ENCODE results near the gene IL1RAPL1. TPM values are rescaled to one million over a fixed set of nuclear protein-coding genes. Genes with fewer than 3 reads are reported as not detected.

The IL1RAPL1 gene
- polyA plus RNA-seq, 1 of the 3 experiments (the other 2 are of a cell fraction), result 2.8 TPM

DNA sequence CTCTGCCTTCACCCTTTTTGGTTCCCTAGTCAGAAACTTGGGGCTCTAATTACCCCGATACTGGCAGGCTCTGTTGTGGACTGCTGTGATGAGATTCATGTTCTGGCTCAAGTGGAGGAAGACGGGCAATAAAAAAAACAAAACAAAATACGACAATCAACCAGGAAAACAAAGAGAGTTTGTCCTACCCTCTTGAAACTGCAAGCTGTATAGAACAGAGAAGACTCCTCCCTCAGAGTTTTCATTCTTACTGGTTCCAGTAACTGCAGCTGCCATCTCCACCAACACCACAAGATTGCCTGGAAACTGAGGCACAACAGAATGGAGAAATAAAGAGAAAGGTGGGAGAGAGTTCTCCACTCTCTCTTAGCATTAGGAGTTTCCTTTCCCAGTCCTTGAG is 11.1 kb upstream of the IL1RAPL1 start:
- Histone ChIP-seq H3K4me1 (ENCODE audit: control insufficient read depth in 1 of 2, insufficient read depth in 2 of 2, low read depth in 1 of 2, low read length in 1 of 2) (no peaks in the 10 kb centered on the region), H4K20me1 (ENCODE audit: insufficient read depth) (no peaks in the 10 kb centered on the region), H3K27me3 (ENCODE audit: insufficient read depth) (peaks cover 16% of the 10 kb centered on the region; the same call in 1 of the 2 replicates), H3K36me3 (replicated peaks in 1 of 2; ENCODE audit: control insufficient read depth in 1 of 2, insufficient read depth in 2 of 2, low read length in 1 of 2) (no peaks in the 10 kb centered on the region), H3K9me3 (no peaks in the 10 kb centered on the region), H2AFZ (ENCODE audit: low read depth) (no peak overlapping the region), H3K27ac (ENCODE audit: low read depth in 2 of 2, low read length in 1 of 2) (no peak overlapping the region), H3K9me2 (no peaks in the 10 kb centered on the region), H3K9ac (no peak overlapping the region), H3K4me2 (no peak overlapping the region), H3K79me2 (ENCODE audit: insufficient read depth) (no peaks in the 10 kb centered on the region), H3K4me3 (ENCODE audit: low read depth in 2 of 2, low read length in 1 of 2) (no peak overlapping the region), H3F3A (replicated peaks; ENCODE audit: insufficient read depth) (no peaks in the 10 kb centered on the region)
- no peak for DNase-seq
- ChIA-PET CTCF (no interaction called here), POLR2A (no interaction called here)
- no peak for TF ChIP-seq FOXJ3 (CRISPR knock-in tag; IDR thresholded peaks at IDR 0.05)
- TF ChIP-seq NRF1 (IDR thresholded peaks at IDR 0.05; ENCODE audit: low read depth, low read length), result no peak
- no peak for TF ChIP-seq MXI1 (IDR thresholded peaks at IDR 0.05; ENCODE audit: low read depth, low read length)
- no peak for TF ChIP-seq EP300 (IDR thresholded peaks at IDR 0.05; ENCODE audit: borderline replicate concordance in 1 of 2, low read depth in 1 of 2, low read length in 1 of 2)
- no peak for TF ChIP-seq RFX5 (IDR thresholded peaks at IDR 0.05; ENCODE audit: low read length)
- no peak for TF ChIP-seq MEF2A (IDR thresholded peaks at IDR 0.05; ENCODE audit: borderline replicate concordance, low read depth)
- TF ChIP-seq, protein P1, sequence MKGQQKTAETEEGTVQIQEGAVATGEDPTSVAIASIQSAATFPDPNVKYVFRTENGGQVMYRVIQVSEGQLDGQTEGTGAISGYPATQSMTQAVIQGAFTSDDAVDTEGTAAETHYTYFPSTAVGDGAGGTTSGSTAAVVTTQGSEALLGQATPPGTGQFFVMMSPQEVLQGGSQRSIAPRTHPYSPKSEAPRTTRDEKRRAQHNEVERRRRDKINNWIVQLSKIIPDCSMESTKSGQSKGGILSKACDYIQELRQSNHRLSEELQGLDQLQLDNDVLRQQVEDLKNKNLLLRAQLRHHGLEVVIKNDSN (IDR thresholded peaks at IDR 0.05; ENCODE audit: borderline replicate concordance, low read depth), result no peak
- 3% methylated on average over 3 of the region's 3 CpGs for WGBS (ENCODE audit: low lambda C conversion rate)

- no peak overlapping the region for H3K27ac ChIP-seq (ENCODE audit: low read depth in 2 of 2, low read length in 1 of 2)
Measured at GRCh38 chrX:28581522-28581921, 5.7 kb upstream of the IL1RAPL1 start.

GRCh38 chrX:28582511-28582910 is 4.7 kb upstream of the IL1RAPL1 start:
- H3K27me3 ChIP-seq (ENCODE audit: insufficient read depth), result peaks cover 34% of the 10 kb centered on the region; the same call in 1 of the 2 replicates
- CTCF ChIA-PET, result no interaction called here
- no peak for DNase-seq
- no peak overlapping the region for H3K4me2 ChIP-seq
- 0 out of 2 replicates have a peak, but pooled peaks cover 3% of the 10 kb centered on the region for H3K9me2 ChIP-seq
- POLR2A ChIA-PET, result no interaction called here
- no peaks in the 10 kb centered on the region for H3F3A ChIP-seq (replicated peaks; ENCODE audit: insufficient read depth)
- H3K9ac ChIP-seq, result no peak overlapping the region
- TF ChIP-seq, protein P2, sequence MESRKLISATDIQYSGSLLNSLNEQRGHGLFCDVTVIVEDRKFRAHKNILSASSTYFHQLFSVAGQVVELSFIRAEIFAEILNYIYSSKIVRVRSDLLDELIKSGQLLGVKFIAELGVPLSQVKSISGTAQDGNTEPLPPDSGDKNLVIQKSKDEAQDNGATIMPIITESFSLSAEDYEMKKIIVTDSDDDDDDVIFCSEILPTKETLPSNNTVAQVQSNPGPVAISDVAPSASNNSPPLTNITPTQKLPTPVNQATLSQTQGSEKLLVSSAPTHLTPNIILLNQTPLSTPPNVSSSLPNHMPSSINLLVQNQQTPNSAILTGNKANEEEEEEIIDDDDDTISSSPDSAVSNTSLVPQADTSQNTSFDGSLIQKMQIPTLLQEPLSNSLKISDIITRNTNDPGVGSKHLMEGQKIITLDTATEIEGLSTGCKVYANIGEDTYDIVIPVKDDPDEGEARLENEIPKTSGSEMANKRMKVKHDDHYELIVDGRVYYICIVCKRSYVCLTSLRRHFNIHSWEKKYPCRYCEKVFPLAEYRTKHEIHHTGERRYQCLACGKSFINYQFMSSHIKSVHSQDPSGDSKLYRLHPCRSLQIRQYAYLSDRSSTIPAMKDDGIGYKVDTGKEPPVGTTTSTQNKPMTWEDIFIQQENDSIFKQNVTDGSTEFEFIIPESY (IDR thresholded peaks at IDR 0.05; ENCODE audit: borderline replicate concordance, low read depth), result no peak
- no peak for TF ChIP-seq NRF1 (IDR thresholded peaks at IDR 0.05; ENCODE audit: low read depth, low read length)
- H3K4me1 ChIP-seq (ENCODE audit: control insufficient read depth in 1 of 2, insufficient read depth in 2 of 2, low read depth in 1 of 2, low read length in 1 of 2), result no peaks in the 10 kb centered on the region
- no peaks in the 10 kb centered on the region for H3K79me2 ChIP-seq (ENCODE audit: insufficient read depth)
- no peaks in the 10 kb centered on the region for H3K9me3 ChIP-seq
- 0% methylated on average over 4 of the region's 4 CpGs for WGBS (ENCODE audit: low lambda C conversion rate)
- H3K36me3 ChIP-seq (replicated peaks in 1 of 2; ENCODE audit: control insufficient read depth in 1 of 2, insufficient read depth in 2 of 2, low read length in 1 of 2), result no peaks in the 10 kb centered on the region
- no peak overlapping the region for H2AFZ ChIP-seq (ENCODE audit: low read depth)
- no peaks in the 10 kb centered on the region for H4K20me1 ChIP-seq (ENCODE audit: insufficient read depth)
- H3K27ac ChIP-seq (ENCODE audit: low read depth in 2 of 2, low read length in 1 of 2), result no peak overlapping the region
- H3K4me3 ChIP-seq (ENCODE audit: low read depth in 2 of 2, low read length in 1 of 2), result no peak overlapping the region

More at GRCh38 chrX:28581522-28581921, 5.7 kb upstream of the IL1RAPL1 start:
- CTCF ChIA-PET, result no interaction called here
- no peak overlapping the region for H3K4me3 ChIP-seq (ENCODE audit: low read depth in 2 of 2, low read length in 1 of 2)
- no peak overlapping the region for H2AFZ ChIP-seq (ENCODE audit: low read depth)
- POLR2A ChIA-PET, result no interaction called here
- no peak for TF ChIP-seq TEAD4 (IDR thresholded peaks at IDR 0.05; ENCODE audit: borderline replicate concordance, insufficient read depth)
- TF ChIP-seq MEF2A (IDR thresholded peaks at IDR 0.05; ENCODE audit: borderline replicate concordance, low read depth), result no peak
- TF ChIP-seq GATA2 (CRISPR knock-in tag; IDR thresholded peaks at IDR 0.05), result no peak
- H3K4me2 ChIP-seq, result no peak overlapping the region
- peaks cover 26% of the 10 kb centered on the region; the same call in 1 of the 2 replicates for H3K27me3 ChIP-seq (ENCODE audit: insufficient read depth)
- H3K9me3 ChIP-seq, result no peaks in the 10 kb centered on the region
- no peaks in the 10 kb centered on the region for H3F3A ChIP-seq (replicated peaks; ENCODE audit: insufficient read depth)
- H3K79me2 ChIP-seq (ENCODE audit: insufficient read depth), result no peaks in the 10 kb centered on the region
- no peaks in the 10 kb centered on the region for H3K4me1 ChIP-seq (ENCODE audit: control insufficient read depth in 1 of 2, insufficient read depth in 2 of 2, low read depth in 1 of 2, low read length in 1 of 2)
- no peak for DNase-seq
- H4K20me1 ChIP-seq (ENCODE audit: insufficient read depth), result no peaks in the 10 kb centered on the region
- H3K9me2 ChIP-seq, result 0 out of 2 replicates have a peak, but pooled peaks cover 3% of the 10 kb centered on the region
- no peaks in the 10 kb centered on the region for H3K36me3 ChIP-seq (replicated peaks in 1 of 2; ENCODE audit: control insufficient read depth in 1 of 2, insufficient read depth in 2 of 2, low read length in 1 of 2)
- H3K9ac ChIP-seq, result no peak overlapping the region

All from SK-N-SH (cell line).